Inferior parietal cortex (tissue), 1 donor: Measurements from ENCODE around the gene ZNF10.

Experiments
- DNase-seq: peaks from one replicate; pipeline ENCODE4 v3.0.0-alpha.2; 2016; ENCODE audit errors: extremely low spot score

Gene ZNF10

GRCh38 chr12:133201888-133202287 is 71.5 kb downstream of the ZNF10 start:
- no peak for DNase-seq

- no peak for DNase-seq
These were observed 72.3 kb downstream of the ZNF10 start for GRCh38 chr12:133202493-133203343.

DNA sequence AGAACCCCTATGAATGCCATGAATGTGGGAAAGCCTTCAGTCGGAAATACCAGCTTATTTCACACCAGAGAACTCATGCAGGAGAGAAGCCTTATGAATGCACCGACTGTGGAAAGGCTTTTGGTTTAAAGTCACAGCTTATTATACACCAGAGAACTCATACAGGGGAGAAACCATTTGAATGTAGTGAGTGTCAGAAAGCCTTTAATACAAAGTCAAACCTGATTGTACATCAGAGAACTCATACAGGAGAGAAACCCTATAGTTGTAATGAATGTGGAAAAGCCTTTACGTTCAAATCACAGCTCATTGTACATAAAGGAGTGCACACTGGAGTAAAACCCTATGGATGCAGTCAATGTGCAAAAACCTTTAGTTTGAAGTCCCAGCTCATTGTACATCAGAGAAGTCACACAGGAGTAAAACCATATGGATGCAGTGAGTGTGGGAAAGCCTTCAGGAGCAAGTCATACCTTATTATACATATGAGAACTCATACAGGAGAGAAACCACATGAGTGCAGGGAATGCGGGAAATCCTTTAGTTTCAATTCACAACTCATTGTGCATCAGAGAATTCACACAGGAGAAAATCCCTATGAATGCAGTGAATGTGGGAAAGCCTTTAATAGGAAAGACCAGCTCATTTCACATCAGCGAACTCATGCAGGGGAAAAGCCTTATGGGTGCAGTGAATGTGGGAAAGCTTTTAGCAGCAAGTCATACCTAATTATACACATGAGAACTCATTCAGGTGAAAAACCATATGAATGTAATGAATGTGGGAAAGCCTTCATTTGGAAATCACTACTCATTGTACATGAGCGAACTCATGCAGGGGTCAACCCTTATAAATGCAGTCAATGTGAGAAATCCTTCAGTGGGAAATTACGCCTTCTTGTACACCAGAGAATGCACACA is 73.2 kb downstream of the ZNF10 start:
- DNase-seq: no peak

- DNase-seq: no peak
These were observed 73.8 kb downstream of the ZNF10 start for GRCh38 chr12:133204264-133204603.

DNA sequence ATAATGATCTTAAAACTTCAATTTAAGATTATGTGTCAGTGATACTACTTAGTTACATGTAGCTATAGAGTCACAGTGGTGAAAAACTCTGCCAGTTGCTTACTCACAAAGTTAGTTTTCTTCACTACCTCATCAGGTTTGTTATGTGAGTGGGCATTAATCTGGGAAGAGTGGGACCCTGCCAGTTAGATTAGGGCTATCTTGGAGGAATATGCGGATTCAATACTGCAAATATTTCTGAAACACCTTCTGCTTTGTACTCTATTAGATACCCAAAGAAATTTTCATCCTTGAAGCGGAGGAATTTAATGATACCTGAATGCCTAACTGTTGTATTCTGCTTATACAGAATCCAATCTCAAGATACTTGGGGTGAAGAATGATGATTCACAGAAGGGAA is 76.0 kb downstream of the ZNF10 start:
- DNase-seq: no peak
